Heart left ventricle (tissue), 13 donors: ENCODE results near the gene PIP5KL1.

Experiments used
- CTCF ChIP-seq, 12 donors: fragments of 200-600 bp; sonication (generic) in 4 of 12; IDR thresholded peaks; one replicate each; pipeline versions ENCODE4 v1.5.0 to v1.8.0; 2018 to 2022; ENCODE audit warnings: antibody characterized with exemption in 12 of 12, mild to moderate bottlenecking in 5 of 12
- POLR2A ChIP-seq, 2 donors: fragments of 450-650 bp; IDR thresholded peaks; one replicate each; pipeline ENCODE4 v1.6.1; 2017; ENCODE audit warnings: antibody characterized with exemption in 2 of 2, mild to moderate bottlenecking in 2 of 2, moderate library complexity in 2 of 2
- donor health status: ischemic (EF 13 %, LVEDD 7.1; RV severe dilation, severe dysfunction).
- donor health status: DM: no; HTN: yes; CAD: no.
- donor health status: DM: no; HTN: no; CAD: no.
- donor health status: ischemic (EF 25% LVEDD 6.9; RV normal size, moderate dysfunction).
- donor health status: ischemic (EF 25% LVEDD 5.7; RV mildly dilated, moderate dysfunction).
- donor health status: ischemic (EF 35%, LVEDD 5.7; RV mildly dilated, moderate dysfunction).
- donor health status: nonischemic (EF 11% LVEDD 7.7; RV severe dilation, severe dysfunction).
- donor health status: DM: yes; HTN: yes; CAD: no.
- donor health status: PGD.
- donor health status: ischemic (EF 29% LVEDD 5.4; RV normal size, mild dysfunction).
- donor health status: nonischemic (EF 23%, LVEDD 6.1; RV moderate dilation, normal function).

DNA sequence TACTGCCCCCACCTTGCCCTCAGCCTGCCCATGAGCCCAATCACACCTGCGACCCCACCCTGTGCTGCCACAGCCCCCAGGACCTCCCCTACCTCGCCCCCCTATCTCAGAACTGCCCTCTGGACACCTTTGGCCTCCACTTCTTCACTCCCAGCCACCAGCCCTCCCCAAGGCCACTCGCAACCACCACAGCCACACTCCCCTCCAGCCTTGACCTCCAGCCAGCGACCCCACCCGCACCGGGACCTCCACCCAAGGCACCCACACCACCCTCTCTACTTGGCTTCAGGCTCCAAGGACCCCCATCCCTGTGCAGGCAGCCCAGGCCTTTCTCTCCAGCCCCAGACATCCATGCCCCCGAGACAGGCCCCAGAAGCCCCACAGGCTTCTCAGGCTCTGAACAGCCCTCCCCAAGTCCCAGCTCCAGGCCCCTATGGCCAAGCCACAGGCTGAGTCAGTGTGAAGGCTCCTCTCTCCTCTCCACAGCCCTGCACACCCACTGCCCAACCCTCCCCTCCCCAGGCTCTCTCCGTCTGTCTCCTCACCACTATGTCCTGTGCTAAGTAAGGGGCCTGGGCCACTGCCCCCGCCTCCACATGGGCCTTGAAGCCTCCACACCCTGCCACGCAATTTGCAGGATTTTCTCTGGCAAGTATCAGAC lies 55.1 kb downstream of the PIP5KL1 start:
- TF ChIP-seq CTCF (IDR thresholded peaks at IDR 0.05), result no peak
- TF ChIP-seq POLR2A (IDR thresholded peaks at IDR 0.05), result no peak
